ENCODE measurements around the gene WRAP53.
"Not testable (repeated sequence)": the region's sequence is repeated elsewhere in the genome, so short reads cannot be mapped to it uniquely, and the experiment has no call there.

WRAP53 gene

DNA sequence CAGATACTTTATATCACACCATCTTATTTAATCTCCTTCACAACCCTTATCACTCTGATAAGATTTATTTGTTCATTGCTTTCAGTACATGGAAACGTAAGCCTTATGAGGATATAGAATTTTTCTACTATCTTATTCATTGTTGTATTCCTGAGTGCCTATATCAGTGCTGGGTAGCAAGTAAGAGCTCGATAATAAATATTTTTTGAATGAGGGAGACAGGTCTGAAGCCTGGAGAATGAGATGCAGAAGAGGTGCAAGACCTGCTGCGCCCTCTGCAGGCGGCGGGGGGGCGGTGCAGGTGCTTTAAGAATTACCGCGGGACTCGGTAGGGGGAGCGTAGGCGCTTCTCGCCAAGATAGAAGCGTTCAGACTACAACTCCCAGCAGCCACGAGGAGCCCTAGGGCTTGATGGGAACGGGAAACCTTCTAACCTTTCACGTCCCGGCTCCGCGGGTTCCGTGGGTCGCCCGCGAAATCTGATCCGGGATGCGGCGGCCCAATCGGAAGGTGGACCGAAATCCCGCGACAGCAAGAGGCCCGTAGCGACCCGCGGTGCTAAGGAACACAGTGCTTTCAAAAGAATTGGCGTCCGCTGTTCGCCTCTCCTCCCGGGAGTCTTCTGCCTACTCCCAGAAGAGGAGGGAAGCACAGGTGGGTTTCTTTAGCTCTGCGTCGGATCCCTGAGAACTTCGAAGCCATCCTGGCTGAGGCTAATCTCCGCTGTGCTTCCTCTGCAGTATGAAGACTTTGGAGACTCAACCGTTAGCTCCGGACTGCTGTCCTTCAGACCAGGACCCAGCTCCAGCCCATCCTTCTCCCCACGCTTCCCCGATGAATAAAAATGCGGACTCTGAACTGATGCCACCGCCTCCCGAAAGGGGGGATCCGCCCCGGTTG lies at the start of gene WRAP53:
WRAP53 (plus strand) TSS at position 570 of the 900 bp plus-strand sequence; CDS start at position 742, 172 bp downstream.
- Mint-ChIP-seq H3K27me3 (ENCODE audit: low read depth) (no peaks in the 10 kb centered on the region), H3K27ac (peak within 1 kb of the TSS; percentile 98), H3K9me3 (no peaks in the 10 kb centered on the region), H3K4me3 (peak within 1 kb of the TSS; percentile 95), H3K4me1 (ENCODE audit: low read depth) (peaks cover 28% of the 10 kb centered on the region), H3K36me3 (ENCODE audit: low read depth) (peaks cover 18% of the 10 kb centered on the region)

DNA sequence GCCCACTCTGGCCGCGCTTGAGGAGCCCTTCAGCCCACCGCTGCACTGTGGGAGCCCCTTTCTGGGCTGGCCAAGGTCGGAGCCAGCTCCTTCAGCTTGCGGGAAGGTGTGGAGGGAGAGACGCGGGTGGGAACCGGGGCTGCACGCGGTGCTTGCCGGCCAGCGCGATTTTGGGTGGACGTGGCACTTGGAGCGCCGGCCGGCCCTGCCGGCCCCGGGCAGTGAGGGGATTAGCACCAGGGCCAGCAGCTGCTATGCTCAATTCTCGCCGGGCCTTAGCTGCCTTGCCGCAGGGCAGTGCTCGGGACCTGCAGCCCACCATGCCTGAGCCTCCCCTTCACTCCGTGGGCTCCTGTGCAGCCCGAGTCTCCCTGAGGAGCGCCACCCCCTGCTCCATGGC lies 47.5 kb upstream of the WRAP53 start:
- Mint-ChIP-seq H3K4me1 (ENCODE audit: low read depth) (peaks cover 16% of the 10 kb centered on the region), H3K27me3 (ENCODE audit: low read depth) (peaks cover 18% of the 10 kb centered on the region), H3K27ac (no peak overlapping the region), H3K36me3 (ENCODE audit: low read depth) (no peaks in the 10 kb centered on the region), H3K9me3 (no peaks in the 10 kb centered on the region), H3K4me3 (no peak overlapping the region)

DNA sequence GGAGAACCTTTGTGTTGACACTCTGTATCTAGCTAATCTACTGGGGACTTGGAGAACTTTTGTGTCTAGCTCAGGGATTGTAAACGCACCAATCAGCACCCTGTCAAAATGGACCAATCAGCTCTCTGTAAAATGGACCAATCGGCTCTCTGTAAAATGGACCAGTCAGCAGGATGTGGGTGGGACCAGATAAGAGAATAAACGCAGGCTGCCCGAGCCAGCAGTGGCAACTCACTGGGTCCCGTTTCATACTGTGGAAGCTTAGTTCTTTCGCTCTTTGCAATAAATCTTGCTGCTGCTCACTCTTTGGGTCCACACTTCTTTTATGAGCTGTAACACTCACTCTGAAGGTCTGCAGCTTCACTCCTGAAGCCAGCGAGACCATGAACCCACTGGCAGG lies 46.6 kb upstream of the WRAP53 start:
- H3K27me3 Mint-ChIP-seq (ENCODE audit: low read depth): peaks cover 22% of the 10 kb centered on the region
- peak overlapping the region; percentile 47 for H3K27ac Mint-ChIP-seq
- peak overlapping the region; percentile 65 for H3K4me3 Mint-ChIP-seq
- H3K4me1 Mint-ChIP-seq (ENCODE audit: low read depth): peaks cover 18% of the 10 kb centered on the region
- H3K9me3 Mint-ChIP-seq; H3K36me3 Mint-ChIP-seq (ENCODE audit: low read depth): not testable (repeated sequence)

DNA sequence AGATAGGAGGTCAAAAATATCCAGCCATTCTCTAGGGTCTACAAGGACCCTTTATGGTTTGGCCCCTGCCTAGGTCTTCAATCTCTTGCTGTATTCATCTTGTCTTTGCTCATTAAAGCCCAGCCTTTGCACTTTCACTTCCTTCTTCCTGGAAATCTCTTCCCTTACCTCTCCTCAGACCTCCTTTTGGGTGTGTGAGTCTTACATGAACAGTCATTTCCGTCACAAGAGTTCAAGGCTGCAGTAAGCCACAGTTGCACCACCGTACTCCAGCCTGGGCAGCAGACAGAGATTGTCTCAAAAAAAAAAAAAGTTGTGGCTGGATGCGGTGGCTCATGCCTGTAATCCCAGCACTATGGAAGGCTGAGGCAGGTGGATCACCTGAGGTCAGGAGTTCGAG lies 43.5 kb upstream of the WRAP53 start:
- Mint-ChIP-seq H3K27ac (peak overlapping the region; percentile 41), H3K27me3 (ENCODE audit: low read depth) (peaks cover 21% of the 10 kb centered on the region), H3K9me3 (no peaks in the 10 kb centered on the region), H3K36me3 (ENCODE audit: low read depth) (no peaks in the 10 kb centered on the region), H3K4me1 (ENCODE audit: low read depth) (peaks cover 19% of the 10 kb centered on the region), H3K4me3 (peak overlapping the region; percentile 30)

DNA sequence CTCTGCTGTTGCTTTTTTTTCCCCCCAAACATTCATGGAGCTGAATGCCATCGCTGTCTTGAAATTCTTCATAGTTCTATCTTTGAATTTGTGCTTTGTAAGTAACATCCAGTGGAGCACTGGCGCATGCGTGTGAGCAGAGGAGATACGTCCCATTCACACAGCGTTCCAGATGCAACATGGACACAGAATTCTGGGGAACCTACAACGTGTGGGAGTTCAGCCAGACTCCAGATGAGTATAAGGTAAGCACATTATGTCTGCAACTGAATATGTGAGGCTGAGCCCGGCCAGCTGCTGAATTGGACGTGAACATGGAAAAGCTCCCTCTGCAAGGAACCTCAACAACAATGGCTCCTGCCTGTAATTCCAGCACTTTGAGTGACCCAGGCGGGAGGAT lies 41.8 kb upstream of the WRAP53 start:
- no peaks in the 10 kb centered on the region for H3K9me3 Mint-ChIP-seq
- H3K27me3 Mint-ChIP-seq (ENCODE audit: low read depth): peaks cover 34% of the 10 kb centered on the region
- H3K36me3 Mint-ChIP-seq (ENCODE audit: low read depth): peaks cover 3% of the 10 kb centered on the region
- H3K4me1 Mint-ChIP-seq (ENCODE audit: low read depth): peaks cover 31% of the 10 kb centered on the region
- H3K27ac Mint-ChIP-seq: no peak overlapping the region
- no peak overlapping the region for H3K4me3 Mint-ChIP-seq

DNA sequence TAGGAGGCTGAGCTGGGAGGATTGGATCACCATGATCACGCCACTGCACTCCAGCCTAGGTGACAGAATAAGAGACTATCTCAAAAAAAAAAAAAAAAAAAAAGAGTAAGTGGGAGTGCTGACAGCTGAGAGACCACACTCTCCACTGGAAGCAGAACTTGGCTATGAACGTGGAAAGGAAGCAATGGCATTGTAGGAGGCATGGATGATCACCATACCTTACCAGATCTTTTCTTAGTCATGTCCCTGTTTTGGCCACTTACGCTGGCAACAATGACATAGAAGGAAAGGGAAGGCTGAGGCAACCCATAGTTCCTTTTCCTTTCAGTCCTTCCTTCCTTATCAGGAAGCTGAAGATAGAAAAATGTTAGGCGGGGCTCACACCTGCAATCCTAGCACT lies 41.3 kb upstream of the WRAP53 start:
- peaks cover 28% of the 10 kb centered on the region for H3K4me1 Mint-ChIP-seq (ENCODE audit: low read depth)
- H3K36me3 Mint-ChIP-seq (ENCODE audit: low read depth): peaks cover 3% of the 10 kb centered on the region
- H3K27me3 Mint-ChIP-seq (ENCODE audit: low read depth): peaks cover 31% of the 10 kb centered on the region
- H3K9me3 Mint-ChIP-seq: no peaks in the 10 kb centered on the region
- H3K4me3 Mint-ChIP-seq: no peak overlapping the region
- no peak overlapping the region for H3K27ac Mint-ChIP-seq

DNA sequence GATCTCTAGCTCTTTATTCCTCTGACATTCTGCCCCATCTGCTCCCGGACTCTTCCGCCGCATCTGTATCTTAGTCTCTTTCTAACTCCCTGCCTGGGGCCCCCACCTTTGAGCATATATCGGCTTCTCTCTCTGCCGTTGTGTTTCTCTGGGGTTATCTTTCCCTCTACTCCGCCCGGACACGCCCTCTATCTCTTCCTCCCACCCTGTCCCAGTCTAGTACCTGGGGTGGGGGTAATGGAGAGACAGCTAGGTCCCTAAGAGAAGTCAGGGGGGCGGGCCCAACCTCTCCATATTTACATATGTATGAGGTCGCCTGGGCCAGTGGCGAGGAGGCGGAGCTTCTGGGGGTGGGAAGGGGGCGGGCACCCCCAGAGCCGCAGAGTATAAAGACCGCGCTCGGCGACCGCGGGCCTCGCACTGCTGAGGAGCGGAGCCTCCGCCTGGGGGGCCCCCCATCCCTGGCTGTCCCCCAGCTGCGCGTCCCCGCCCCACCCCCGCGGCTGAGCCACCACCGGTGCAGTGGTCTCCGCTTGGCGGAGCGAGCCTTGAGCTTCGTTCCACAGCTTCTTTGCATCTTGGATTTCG lies 37.7 kb upstream of the WRAP53 start, which contains the start of gene ATP1B2:
ATP1B2 (plus strand) TSS at position 418 of the 588 bp plus-strand sequence. CDS start 593 bp downstream, outside the sequence.
- Mint-ChIP-seq H3K4me1 (ENCODE audit: low read depth) (peaks cover 14% of the 10 kb centered on the region), H3K9me3 (no peaks in the 10 kb centered on the region), H3K4me3 (peak within 1 kb of the TSS; percentile 83), H3K36me3 (ENCODE audit: low read depth) (peaks cover 3% of the 10 kb centered on the region), H3K27ac (no peak within 1 kb of the TSS), H3K27me3 (ENCODE audit: low read depth) (peaks cover 59% of the 10 kb centered on the region)

DNA sequence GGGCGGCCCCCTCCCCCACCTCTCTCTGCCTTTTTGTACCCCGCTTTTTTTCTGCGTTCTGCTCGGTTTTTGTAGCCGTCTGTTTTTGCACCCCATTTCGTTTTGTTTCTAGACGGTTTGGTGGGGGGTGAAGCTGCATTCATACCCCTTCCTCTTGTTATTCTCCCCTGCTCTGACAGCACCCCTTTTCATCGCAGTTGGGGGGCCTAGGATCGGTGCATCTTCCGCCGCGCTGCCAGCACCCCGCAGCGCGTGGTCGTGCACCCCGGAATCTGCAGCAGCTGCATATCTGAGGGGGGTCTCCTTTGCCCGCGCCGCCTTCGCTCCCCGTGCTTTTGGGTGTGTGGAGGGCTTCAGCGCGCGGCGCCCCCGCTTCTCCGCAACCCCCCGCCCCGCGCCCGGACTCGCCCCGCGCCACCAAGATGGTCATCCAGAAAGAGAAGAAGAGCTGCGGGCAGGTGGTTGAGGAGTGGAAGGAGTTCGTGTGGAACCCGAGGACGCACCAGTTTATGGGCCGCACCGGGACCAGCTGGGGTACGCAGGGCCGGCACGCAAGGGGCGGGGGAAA lies 37.1 kb upstream of the WRAP53 start:
- no peak overlapping the region for H3K27ac Mint-ChIP-seq
- H3K36me3 Mint-ChIP-seq (ENCODE audit: low read depth): peaks cover 3% of the 10 kb centered on the region
- no peaks in the 10 kb centered on the region for H3K9me3 Mint-ChIP-seq
- H3K27me3 Mint-ChIP-seq (ENCODE audit: low read depth): peaks cover 58% of the 10 kb centered on the region
- H3K4me3 Mint-ChIP-seq: peak overlapping the region; percentile 60
- H3K4me1 Mint-ChIP-seq (ENCODE audit: low read depth): peaks cover 13% of the 10 kb centered on the region

DNA sequence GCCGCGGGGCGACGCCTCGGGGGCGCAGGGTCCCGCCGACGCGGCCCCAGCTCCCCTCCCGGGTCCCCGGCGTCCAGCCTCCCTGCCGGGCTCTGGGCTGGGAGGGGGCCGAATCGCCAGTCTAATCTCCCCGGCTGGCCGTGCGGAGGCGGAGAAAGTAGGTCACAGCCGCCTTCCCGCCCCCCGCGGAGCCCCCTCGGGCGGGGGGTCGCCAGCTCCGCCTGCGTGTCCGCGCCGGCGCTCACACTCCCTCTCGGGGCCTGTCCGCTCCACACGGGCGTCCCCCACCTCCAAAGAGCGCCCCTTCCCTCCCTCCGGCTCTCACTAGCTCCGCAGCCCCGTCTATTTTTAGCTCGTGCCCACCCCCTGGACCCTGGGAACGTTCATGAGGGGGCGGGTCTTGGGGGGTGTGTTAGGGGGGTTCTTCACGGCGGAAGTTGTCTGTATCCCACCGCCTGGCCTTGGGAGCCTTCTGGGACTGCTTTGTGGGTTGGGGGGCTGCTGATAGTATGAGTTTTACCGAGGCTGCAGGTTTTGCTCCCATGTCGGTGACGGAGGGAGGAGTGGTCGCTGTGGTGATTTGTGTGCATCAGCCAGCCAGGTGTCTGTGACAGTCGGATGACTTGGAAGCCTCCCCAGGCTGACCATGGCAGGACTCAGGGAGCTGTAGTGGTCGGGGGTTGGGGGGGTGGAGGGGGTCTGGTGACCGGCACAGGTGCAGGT lies 36.5 kb upstream of the WRAP53 start:
- no peak overlapping the region for H3K27ac Mint-ChIP-seq
- H3K9me3 Mint-ChIP-seq: no peaks in the 10 kb centered on the region
- H3K36me3 Mint-ChIP-seq (ENCODE audit: low read depth): peaks cover 3% of the 10 kb centered on the region
- H3K4me3 Mint-ChIP-seq: peak overlapping the region; percentile 29
- H3K4me1 Mint-ChIP-seq (ENCODE audit: low read depth): peaks cover 13% of the 10 kb centered on the region
- peaks cover 56% of the 10 kb centered on the region for H3K27me3 Mint-ChIP-seq (ENCODE audit: low read depth)

DNA sequence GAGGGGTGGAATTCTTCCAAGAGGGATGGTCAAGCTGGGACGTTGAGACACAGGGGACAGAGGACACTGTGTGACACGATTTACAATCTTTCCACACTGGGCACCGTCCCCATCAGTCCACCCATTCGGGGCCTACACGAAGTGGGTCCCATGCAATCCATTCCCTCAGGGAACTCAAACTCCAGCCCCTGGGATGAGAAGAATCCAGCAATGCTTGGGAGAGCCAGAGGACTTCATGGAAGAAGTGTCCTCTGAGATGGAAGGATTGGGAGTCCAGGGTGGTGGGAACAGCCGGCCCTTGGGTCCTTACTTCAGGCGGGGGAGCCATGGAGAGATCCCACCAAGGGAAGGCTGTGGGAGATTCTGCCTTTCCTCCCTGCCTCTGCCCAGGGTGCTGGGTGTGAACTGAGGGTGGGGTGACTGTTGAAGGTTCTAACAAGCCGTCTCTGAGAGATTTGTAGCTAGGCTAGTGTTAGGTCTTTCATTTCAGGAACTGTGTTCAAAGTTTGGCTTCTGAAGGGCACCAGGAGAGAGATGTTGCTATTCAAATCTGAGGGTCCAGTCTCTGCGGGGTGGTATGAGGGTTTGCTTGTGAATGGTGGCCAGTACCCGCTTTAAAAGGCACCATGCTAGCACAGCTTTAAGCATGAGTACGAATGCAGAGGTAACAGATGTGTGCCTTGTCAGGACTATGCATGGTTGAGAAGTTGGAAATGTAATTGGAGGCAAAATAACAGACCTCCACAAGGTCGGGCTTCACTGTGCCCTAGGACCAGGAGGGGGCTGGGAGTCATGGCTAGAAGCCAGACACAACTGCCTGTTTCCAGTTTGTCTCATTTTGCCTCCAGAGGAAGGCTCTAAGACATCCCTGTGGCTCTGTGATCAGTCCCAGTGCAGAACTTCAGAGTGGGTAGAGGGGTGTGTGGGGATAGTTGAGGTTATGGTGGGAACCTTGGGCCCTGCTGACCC lies 35.6 kb upstream of the WRAP53 start:
- Mint-ChIP-seq H3K9me3 (no peaks in the 10 kb centered on the region), H3K27ac (no peak overlapping the region), H3K27me3 (ENCODE audit: low read depth) (peaks cover 61% of the 10 kb centered on the region), H3K4me3 (no peak overlapping the region), H3K36me3 (ENCODE audit: low read depth) (peaks cover 3% of the 10 kb centered on the region), H3K4me1 (ENCODE audit: low read depth) (peaks cover 16% of the 10 kb centered on the region)

DNA sequence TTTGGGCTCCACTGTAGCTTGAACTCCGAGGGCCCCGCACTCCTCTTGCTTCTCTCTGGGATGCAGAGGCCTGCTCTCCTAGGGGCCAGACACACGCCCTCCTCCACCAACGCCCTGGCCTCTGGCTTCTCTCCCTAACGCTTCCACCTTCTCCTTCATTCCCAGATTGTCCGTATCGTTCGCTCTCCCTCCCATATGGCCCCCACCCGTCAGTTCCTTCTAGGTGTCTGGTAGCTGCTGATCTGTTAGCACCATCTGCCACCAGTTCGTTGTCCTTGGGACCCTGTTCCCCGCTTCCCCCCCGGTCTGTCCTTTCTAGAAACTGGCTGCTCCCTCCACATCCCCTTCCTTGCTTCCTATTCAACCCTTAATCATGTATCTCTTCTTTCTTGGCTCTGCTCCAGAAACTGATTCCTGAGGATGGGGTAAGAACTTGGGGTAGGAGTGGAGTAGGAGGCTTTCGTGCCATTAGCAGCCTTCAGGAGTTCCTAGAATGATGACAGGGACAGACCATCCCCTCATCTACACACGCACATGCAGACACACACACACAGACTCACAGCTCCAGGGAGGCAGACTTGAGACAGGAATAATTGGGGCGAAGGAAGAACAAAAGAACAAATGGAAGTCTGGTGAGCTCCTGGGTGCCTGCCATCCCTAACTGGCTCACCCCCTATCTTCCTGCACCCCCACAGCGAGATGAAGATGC lies 33.3 kb upstream of the WRAP53 start:
- Mint-ChIP-seq H3K4me3 (no peak overlapping the region), H3K4me1 (ENCODE audit: low read depth) (peaks cover 13% of the 10 kb centered on the region), H3K27ac (no peak overlapping the region), H3K36me3 (ENCODE audit: low read depth) (peaks cover 3% of the 10 kb centered on the region), H3K27me3 (ENCODE audit: low read depth) (peaks cover 50% of the 10 kb centered on the region), H3K9me3 (no peaks in the 10 kb centered on the region)

DNA sequence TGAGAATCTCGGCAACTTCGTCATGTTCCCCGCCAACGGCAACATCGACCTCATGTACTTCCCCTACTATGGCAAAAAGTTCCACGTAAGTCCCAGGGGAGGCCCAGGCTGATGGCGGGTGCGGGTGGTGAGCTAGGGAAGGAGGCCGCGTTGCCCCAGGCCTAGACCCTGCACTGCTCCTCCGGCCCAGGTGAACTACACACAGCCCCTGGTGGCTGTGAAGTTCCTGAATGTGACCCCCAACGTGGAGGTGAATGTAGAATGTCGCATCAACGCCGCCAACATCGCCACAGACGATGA lies 32.8 kb upstream of the WRAP53 start:
- Mint-ChIP-seq H3K4me3 (no peak overlapping the region), H3K9me3 (no peaks in the 10 kb centered on the region), H3K4me1 (ENCODE audit: low read depth) (peaks cover 8% of the 10 kb centered on the region), H3K27ac (no peak overlapping the region), H3K36me3 (ENCODE audit: low read depth) (peaks cover 1% of the 10 kb centered on the region), H3K27me3 (ENCODE audit: low read depth) (peaks cover 45% of the 10 kb centered on the region)

DNA sequence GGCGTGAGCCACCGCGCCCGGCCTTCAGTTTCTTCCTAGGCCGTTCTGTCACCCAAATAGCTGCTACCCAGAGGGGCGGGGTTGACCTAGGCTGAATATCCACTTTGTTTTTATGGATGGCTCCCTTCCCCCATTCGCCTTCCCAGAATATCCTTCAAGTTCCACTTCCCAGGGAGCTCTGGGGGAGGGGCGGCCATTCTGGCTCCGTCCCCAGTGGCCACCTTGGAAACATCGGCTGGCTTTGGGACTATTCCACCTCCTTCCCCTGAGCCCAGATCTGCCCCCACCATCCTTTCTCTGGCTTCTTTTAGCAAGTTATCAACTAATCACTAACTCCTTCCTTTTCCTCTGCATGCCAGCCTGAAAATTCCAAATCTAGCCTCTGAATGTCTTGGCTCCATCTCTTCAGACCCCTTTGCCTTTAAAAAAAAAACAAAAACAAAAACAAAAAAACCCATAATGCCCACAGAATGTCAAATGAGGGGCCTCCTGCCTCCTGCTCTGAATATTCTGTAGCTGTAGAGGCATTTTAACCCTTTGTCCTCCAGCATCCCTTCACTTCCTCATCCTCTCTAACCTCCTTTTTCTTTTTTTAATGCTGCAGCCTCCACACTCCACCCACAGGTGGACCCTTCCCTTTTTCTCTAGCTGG lies 31.2 kb upstream of the WRAP53 start:
- H3K27ac Mint-ChIP-seq: no peak overlapping the region
- no peak overlapping the region for H3K4me3 Mint-ChIP-seq
- no peaks in the 10 kb centered on the region for H3K9me3 Mint-ChIP-seq
- H3K36me3 Mint-ChIP-seq (ENCODE audit: low read depth): no peaks in the 10 kb centered on the region
- peaks cover 3% of the 10 kb centered on the region for H3K4me1 Mint-ChIP-seq (ENCODE audit: low read depth)
- H3K27me3 Mint-ChIP-seq (ENCODE audit: low read depth): peaks cover 33% of the 10 kb centered on the region

Data from T-helper 1 cell treated with Interleukin-12 subunit alpha and Interleukin-12 subunit beta and Interleukin-4 antibody, amounts not matched to agents 30 μg/mL and 1 μg/mL, for 36 hours (primary cell).